Measurements from ENCODE around the gene CPNE5.

Gene CPNE5

GRCh38 chr6:36718560-36718959, 120.7 kb downstream of the CPNE5 start:
- H3K4me1 ChIP-seq (ENCODE audit: low read length): peaks cover 16% of the 10 kb centered on the region
- no peak overlapping the region for H2AFZ ChIP-seq (ENCODE audit: low read depth, low read length)
- no peak overlapping the region for H3K27ac ChIP-seq (ENCODE audit: low read length)
- H3K79me2 ChIP-seq (ENCODE audit: low read length): no peaks in the 10 kb centered on the region
- no peak overlapping the region for H3K4me2 ChIP-seq (ENCODE audit: low read length)
- H3K9ac ChIP-seq (ENCODE audit: low read length): no peak overlapping the region
- H3K4me3 ChIP-seq (ENCODE audit: low read length): no peak overlapping the region
- H4K20me1 ChIP-seq (ENCODE audit: insufficient read depth, low read length): no peaks in the 10 kb centered on the region
- no peak for TF ChIP-seq CTCF (IDR thresholded peaks at IDR 0.05; ENCODE audit: low read depth, low read length)
- no peak for TF ChIP-seq EZH2phosphoT487 (IDR thresholded peaks at IDR 0.05; ENCODE audit: low read depth)
- no peaks in the 10 kb centered on the region for H3K9me3 ChIP-seq (ENCODE audit: insufficient read depth, low read length)
- H3K27me3 ChIP-seq (ENCODE audit: low read depth, low read length): no peaks in the 10 kb centered on the region
- H3K36me3 ChIP-seq (replicated peaks; ENCODE audit: low read depth, low read length): no peaks in the 10 kb centered on the region

GRCh38 chr6:36717871-36718540, 121.2 kb downstream of the CPNE5 start:
- Histone ChIP-seq H4K20me1 (ENCODE audit: insufficient read depth, low read length) (no peaks in the 10 kb centered on the region), H3K4me3 (ENCODE audit: low read length) (no peak overlapping the region), H3K36me3 (replicated peaks; ENCODE audit: low read depth, low read length) (no peaks in the 10 kb centered on the region), H3K4me1 (ENCODE audit: low read length) (peaks cover 16% of the 10 kb centered on the region), H2AFZ (ENCODE audit: low read depth, low read length) (no peak overlapping the region), H3K27me3 (ENCODE audit: low read depth, low read length) (no peaks in the 10 kb centered on the region), H3K4me2 (ENCODE audit: low read length) (no peak overlapping the region), H3K27ac (ENCODE audit: low read length) (no peak overlapping the region), H3K9me3 (ENCODE audit: insufficient read depth, low read length) (no peaks in the 10 kb centered on the region), H3K9ac (ENCODE audit: low read length) (no peak overlapping the region), H3K79me2 (ENCODE audit: low read length) (no peaks in the 10 kb centered on the region)
- TF ChIP-seq EZH2phosphoT487 (IDR thresholded peaks at IDR 0.05; ENCODE audit: low read depth) (no peak), CTCF (IDR thresholded peaks at IDR 0.05; ENCODE audit: low read depth, low read length) (no peak)

GRCh38 chr6:36717231-36717825, 121.9 kb downstream of the CPNE5 start:
- TF ChIP-seq EZH2phosphoT487 (IDR thresholded peaks at IDR 0.05; ENCODE audit: low read depth) (no peak), CTCF (IDR thresholded peaks at IDR 0.05; ENCODE audit: low read depth, low read length) (no peak)
- Histone ChIP-seq H3K36me3 (replicated peaks; ENCODE audit: low read depth, low read length) (no peaks in the 10 kb centered on the region), H3K4me2 (ENCODE audit: low read length) (no peak overlapping the region), H3K4me1 (ENCODE audit: low read length) (peaks cover 16% of the 10 kb centered on the region), H3K27me3 (ENCODE audit: low read depth, low read length) (no peaks in the 10 kb centered on the region), H2AFZ (ENCODE audit: low read depth, low read length) (no peak overlapping the region), H4K20me1 (ENCODE audit: insufficient read depth, low read length) (no peaks in the 10 kb centered on the region), H3K79me2 (ENCODE audit: low read length) (no peaks in the 10 kb centered on the region), H3K4me3 (ENCODE audit: low read length) (no peak overlapping the region), H3K27ac (ENCODE audit: low read length) (no peak overlapping the region), H3K9me3 (ENCODE audit: insufficient read depth, low read length) (no peaks in the 10 kb centered on the region), H3K9ac (ENCODE audit: low read length) (no peak overlapping the region)

- Histone ChIP-seq H3K4me3 (ENCODE audit: low read length) (no peak overlapping the region), H3K27me3 (ENCODE audit: low read depth, low read length) (no peaks in the 10 kb centered on the region), H3K36me3 (replicated peaks; ENCODE audit: low read depth, low read length) (no peaks in the 10 kb centered on the region), H3K9ac (ENCODE audit: low read length) (no peak overlapping the region), H3K27ac (ENCODE audit: low read length) (no peak overlapping the region), H3K79me2 (ENCODE audit: low read length) (no peaks in the 10 kb centered on the region), H2AFZ (ENCODE audit: low read depth, low read length) (no peak overlapping the region), H3K9me3 (ENCODE audit: insufficient read depth, low read length) (no peaks in the 10 kb centered on the region), H3K4me1 (ENCODE audit: low read length) (peaks cover 16% of the 10 kb centered on the region), H3K4me2 (ENCODE audit: low read length) (no peak overlapping the region), H4K20me1 (ENCODE audit: insufficient read depth, low read length) (no peaks in the 10 kb centered on the region)
- TF ChIP-seq EZH2phosphoT487 (IDR thresholded peaks at IDR 0.05; ENCODE audit: low read depth): no peak
These were observed 122.7 kb downstream of the CPNE5 start for GRCh38 chr6:36716476-36717093.

All from OCI-LY3 (cell line).